T-cell (primary cell): Measurements from ENCODE around the gene AATK. TPM values are rescaled to one million over a fixed set of nuclear protein-coding genes. Genes with fewer than 3 reads are reported as not detected.

Experiments used
- ATAC-seq, 4 experiments: fragments of 200-7000 bp in 3 of 4; fragments of 150-1000 bp in 1 of 4; cut with Tn5 transposase; replicated peaks in 1 of 4; 1 replicate in 3 of 4; 2 replicates in 1 of 4; pipeline ENCODE4 v1.10.0; 2021; ENCODE audit warnings: moderate library complexity in 3 of 4, mild to moderate bottlenecking in 2 of 4, moderate number of reproducible peaks in 1 of 4
- CTCF ChIA-PET, 2 donors: fragments of 300-600 bp; sonication (Branson Sonifier 250); formaldehyde crosslinking; loops; one replicate each; lab custom pipeline; 2022; ENCODE audit warnings: antibody characterized with exemption in 2 of 2; lab: Charles Lee
- POLR2A ChIA-PET, 2 donors: fragments of 300-600 bp; sonication (Branson Sonifier 250); formaldehyde crosslinking; loops; one replicate each; lab custom pipeline; 2022; ENCODE audit warnings: antibody characterized with exemption in 2 of 2; lab: Charles Lee
- DNase-seq, 35 experiments: peaks; one replicate each; pipeline versions ENCODE4 v3.0.0 to v3.0.0-alpha.2; 2013 to 2023
- H3K27ac ChIP-seq: one replicate; pipeline ENCODE4 v1.5.1; 2013; ENCODE audit warnings: low read length
- H3K27me3 ChIP-seq, 2 experiments: replicated peaks in 1 of 2; 1 replicate in 1 of 2; 2 replicates in 1 of 2; pipeline versions ENCODE4 v1.6.1 to v1.7.0; 2013; ENCODE audit warnings: low read length in 1 of 2, mixed read lengths in 1 of 2; ENCODE audit not compliant: control insufficient read depth in 2 of 2, insufficient read depth in 2 of 2; ENCODE audit errors: extremely low read depth in 1 of 2
- H3K36me3 ChIP-seq, 2 donors: 1 replicate in 1 of 2; 2 replicates in 1 of 2; pipeline versions ENCODE4 v1.6.1 to v1.7.0; 2013; ENCODE audit warnings: low read length in 1 of 2; ENCODE audit not compliant: control insufficient read depth in 2 of 2, insufficient read depth in 1 of 2; ENCODE audit errors: extremely low read depth in 1 of 2
- H3K4me1 ChIP-seq, 2 experiments: 1 replicate in 1 of 2; 2 replicates in 1 of 2; pipeline versions ENCODE4 v1.6.1 to v1.7.0; 2013; ENCODE audit warnings: low read length in 2 of 2, mixed read lengths in 1 of 2; ENCODE audit not compliant: insufficient read depth in 2 of 2, control insufficient read depth in 1 of 2; ENCODE audit errors: extremely low read depth in 1 of 2
- H3K4me3 ChIP-seq, 2 donors: 1 replicate in 1 of 2; 2 replicates in 1 of 2; pipeline versions ENCODE4 v1.5.1 to v1.7.0; 2013; ENCODE audit warnings: mild to moderate bottlenecking in 2 of 2, low read length in 1 of 2, moderate library complexity in 1 of 2; ENCODE audit not compliant: control insufficient read depth in 1 of 2; ENCODE audit errors: extremely low read depth in 1 of 2
- H3K9me3 ChIP-seq: 2 replicates; pipeline ENCODE4 v1.7.0; 2013
- H3K27ac Mint-ChIP-seq, 2 donors: one replicate each; pipeline ENCODE4 v1.8.0; 2020 to 2021; ENCODE audit warnings: mild to moderate bottlenecking in 2 of 2, mixed read lengths in 2 of 2
- H3K27me3 Mint-ChIP-seq, 2 donors: one replicate each; pipeline ENCODE4 v1.8.0; 2021 to 2022; ENCODE audit warnings: mixed read lengths in 2 of 2
- H3K36me3 Mint-ChIP-seq: one replicate; pipeline ENCODE4 v1.8.0; 2021; ENCODE audit warnings: mixed read lengths
- H3K4me1 Mint-ChIP-seq, 3 donors: one replicate each; pipeline ENCODE4 v1.8.0; 2020 to 2022; ENCODE audit warnings: mixed read lengths in 3 of 3, mild to moderate bottlenecking in 1 of 3
- H3K4me3 Mint-ChIP-seq, 3 donors: one replicate each; pipeline ENCODE4 v1.8.0; 2020 to 2022; ENCODE audit warnings: mild to moderate bottlenecking in 3 of 3, mixed read lengths in 3 of 3, moderate library complexity in 3 of 3
- H3K9me3 Mint-ChIP-seq, 3 donors: one replicate each; pipeline ENCODE4 v1.8.0; 2020 to 2022; ENCODE audit warnings: mixed read lengths in 3 of 3
- WGBS: methylation state at CpG from one replicate; pipeline ENCODE4 v1.1.5; 2013; ENCODE audit warnings: missing lambda C conversion rate; ENCODE audit not compliant: insufficient coverage; 5-methylcytosine and 5-hydroxymethylcytosine counted together
- total RNA-seq, 35 experiments: library from RNA in 6 of 35; stranded (reverse) in 6 of 35; fragments of 120-200 nt in 1 of 35; gene quantifications; one replicate each; pipeline versions ENCODE4 v1.2.1 to v1.2.4 and lab custom pipeline; 2013 to 2026

Gene AATK
- total RNA-seq, 5 donors from 2014 or later (not counting 1 experiment from before 2014, with no cell fraction given), result 0.63 to 11.1 (median 0.72) TPM

- POLR2A ChIA-PET, result no interaction called here
These were observed 1.4 kb downstream of the AATK start for GRCh38 chr17:81164371-81165245.

GRCh38 chr17:81163703-81164370 lies 2.2 kb downstream of the AATK start:
- peaks cover 0 to 24% (median 1%) of the 10 kb centered on the region in 3 donors for H3K4me1 Mint-ChIP-seq
- peak overlapping the region in 1 of 2 donors; percentile 49 for H3K27ac Mint-ChIP-seq
- WGBS, result 81% methylated on average over 15 of the region's 15 CpGs
- ATAC-seq (no peak), DNase-seq (no peak)
- peaks cover 0 to 23% of the 10 kb centered on the region in 2 experiments for H3K4me1 ChIP-seq
- POLR2A ChIA-PET, result no interaction called here
- H3K9me3 ChIP-seq, result no peaks in the 10 kb centered on the region
- peak overlapping the region in 2 of 3 donors; percentile 41 to 58 for H3K4me3 Mint-ChIP-seq
- no peaks in the 10 kb centered on the region for H3K36me3 ChIP-seq
- no peak overlapping the region for H3K27ac ChIP-seq
- H3K27me3 Mint-ChIP-seq, result peaks cover 14 to 27% of the 10 kb centered on the region in 2 donors
- peaks cover 0 to 84% of the 10 kb centered on the region in 2 experiments for H3K27me3 ChIP-seq
- H3K4me3 ChIP-seq, result no peak overlapping the region
- CTCF ChIA-PET, result no interaction called here
- no peaks in the 10 kb centered on the region for H3K36me3 Mint-ChIP-seq
- H3K9me3 Mint-ChIP-seq, result no peaks in the 10 kb centered on the region

More at GRCh38 chr17:81164371-81165245, 1.4 kb downstream of the AATK start:
- H3K9me3 ChIP-seq, result no peaks in the 10 kb centered on the region
- H3K36me3 ChIP-seq, result no peaks in the 10 kb centered on the region
- peaks cover 0 to 83% of the 10 kb centered on the region in 2 experiments for H3K27me3 ChIP-seq
- CTCF ChIA-PET, result no interaction called here
- H3K27ac Mint-ChIP-seq, result peak overlapping the region in 1 of 2 donors; percentile 49
- H3K4me3 Mint-ChIP-seq, result peak overlapping the region in 2 of 3 donors; percentile 41 to 58
- H3K4me1 ChIP-seq, result peaks cover 0 to 23% of the 10 kb centered on the region in 2 experiments
- no peak for DNase-seq
- no peak overlapping the region for H3K27ac ChIP-seq
- no peaks in the 10 kb centered on the region for H3K36me3 Mint-ChIP-seq
- no peak for ATAC-seq
- 73% methylated on average over 15 of the region's 19 CpGs for WGBS
- H3K4me1 Mint-ChIP-seq, result peaks cover 0 to 22% (median 1%) of the 10 kb centered on the region in 3 donors
- H3K4me3 ChIP-seq, result no peak overlapping the region
- no peaks in the 10 kb centered on the region for H3K9me3 Mint-ChIP-seq
- peaks cover 11 to 27% of the 10 kb centered on the region in 2 donors for H3K27me3 Mint-ChIP-seq

- Histone ChIP-seq H3K36me3 (no peaks in the 10 kb centered on the region), H3K4me1 (peaks cover 0 to 23% of the 10 kb centered on the region in 2 experiments), H3K4me3 (no peak overlapping the region), H3K9me3 (no peaks in the 10 kb centered on the region), H3K27me3 (peaks cover 0 to 84% of the 10 kb centered on the region in 2 experiments), H3K27ac (no peak overlapping the region)
- Mint-ChIP-seq H3K36me3 (no peaks in the 10 kb centered on the region), H3K27ac (no peak overlapping the region), H3K27me3 (peaks cover 14 to 27% of the 10 kb centered on the region in 2 donors), H3K9me3 (no peaks in the 10 kb centered on the region), H3K4me3 (no peak overlapping the region), H3K4me1 (peaks cover 0 to 24% (median 1%) of the 10 kb centered on the region in 3 donors)
- ATAC-seq, result no peak
- DNase-seq, result no peak
- 67% methylated on average over 6 of the region's 19 CpGs for whole genome bisulfite sequencing
- ChIA-PET POLR2A (no interaction called here), CTCF (no interaction called here)
These were observed 2.8 kb downstream of the AATK start for GRCh38 chr17:81163051-81163695.

- H3K36me3 Mint-ChIP-seq, result no peaks in the 10 kb centered on the region
- H3K9me3 Mint-ChIP-seq, result no peaks in the 10 kb centered on the region
- peaks cover 0 to 83% of the 10 kb centered on the region in 2 experiments for H3K27me3 ChIP-seq
- H3K27me3 Mint-ChIP-seq, result peaks cover 14 to 25% of the 10 kb centered on the region in 2 donors
- H3K36me3 ChIP-seq, result no peaks in the 10 kb centered on the region
- no peak for DNase-seq
- no peak for ATAC-seq
- CTCF ChIA-PET, result no interaction called here
- no peak overlapping the region for H3K27ac Mint-ChIP-seq
- peaks cover 0 to 23% of the 10 kb centered on the region in 2 experiments for H3K4me1 ChIP-seq
- no peak overlapping the region for H3K4me3 ChIP-seq
- 72% methylated on average over 9 of the region's 11 CpGs for WGBS
- no peak overlapping the region for H3K4me3 Mint-ChIP-seq
- peaks cover 0 to 24% (median 1%) of the 10 kb centered on the region in 3 donors for H3K4me1 Mint-ChIP-seq
- H3K9me3 ChIP-seq, result no peaks in the 10 kb centered on the region
- POLR2A ChIA-PET, result no interaction called here
- H3K27ac ChIP-seq, result no peak overlapping the region
These were observed 3.5 kb downstream of the AATK start for GRCh38 chr17:81162491-81162890.

GRCh38 chr17:81161972-81162371 lies 4.0 kb downstream of the AATK start:
- Histone ChIP-seq H3K27ac (no peak overlapping the region), H3K36me3 (no peaks in the 10 kb centered on the region), H3K27me3 (peaks cover 0 to 80% of the 10 kb centered on the region in 2 experiments), H3K4me3 (no peak overlapping the region), H3K4me1 (peaks cover 0 to 23% of the 10 kb centered on the region in 2 experiments), H3K9me3 (no peaks in the 10 kb centered on the region)
- H3K9me3 Mint-ChIP-seq, result no peaks in the 10 kb centered on the region
- POLR2A ChIA-PET, result no interaction called here
- H3K36me3 Mint-ChIP-seq, result no peaks in the 10 kb centered on the region
- ATAC-seq, result no peak
- peaks cover 0 to 20% (median 0%) of the 10 kb centered on the region in 3 donors for H3K4me1 Mint-ChIP-seq
- 76% methylated on average over 5 of the region's 16 CpGs for WGBS
- DNase-seq, result no peak
- CTCF ChIA-PET, result no interaction called here
- H3K27ac Mint-ChIP-seq, result no peak overlapping the region
- no peak overlapping the region for H3K4me3 Mint-ChIP-seq
- H3K27me3 Mint-ChIP-seq, result peaks cover 10 to 20% of the 10 kb centered on the region in 2 donors

GRCh38 chr17:81161536-81161935 lies 4.5 kb downstream of the AATK start:
- Histone ChIP-seq H3K27ac (no peak overlapping the region), H3K36me3 (no peaks in the 10 kb centered on the region), H3K4me3 (no peak overlapping the region), H3K27me3 (peaks cover 0 to 76% of the 10 kb centered on the region in 2 experiments), H3K4me1 (peaks cover 0 to 20% of the 10 kb centered on the region in 2 experiments), H3K9me3 (no peaks in the 10 kb centered on the region)
- Mint-ChIP-seq H3K36me3 (no peaks in the 10 kb centered on the region), H3K4me1 (peaks cover 0 to 20% (median 0%) of the 10 kb centered on the region in 3 donors), H3K9me3 (no peaks in the 10 kb centered on the region), H3K27me3 (peaks cover 10 to 17% of the 10 kb centered on the region in 2 donors), H3K27ac (no peak overlapping the region), H3K4me3 (peak overlapping the region in 1 of 3 donors; percentile 20)
- 90% methylated on average over 13 of the region's 15 CpGs for WGBS
- CTCF ChIA-PET, result no interaction called here
- no peak for ATAC-seq
- POLR2A ChIA-PET, result no interaction called here
- no peak for DNase-seq
